Neural cell (in vitro differentiated cells): ENCODE measurements around the gene SPTB. TPM values are rescaled to one million over a fixed set of nuclear protein-coding genes. Genes with fewer than 3 reads are reported as not detected.
A peak's percentile ranks its signal among the peaks of the same experiment; 100 is the strongest.

ENCODE experiments used
- H2AFZ ChIP-seq: fragments of 200-600, 300-800 bp; sonication (generic), shearing (Covaris generic); 2 replicates; pipeline ENCODE4 v1.6.0; 2014; ENCODE audit warnings: low read depth, mild to moderate bottlenecking, antibody characterized with exemption, low read length, moderate library complexity
- H3F3A ChIP-seq: fragments of 200-600 bp; shearing (Covaris generic); 2 replicates; pipeline ENCODE4 v1.6.1; 2016; ENCODE audit warnings: mild to moderate bottlenecking, moderate library complexity, mixed read lengths, antibody characterized with exemption, low read length; ENCODE audit not compliant: insufficient read depth, poor library complexity, severe bottlenecking
- H3K27ac ChIP-seq: fragments of 200-600, 300-800 bp; sonication (generic), shearing (Covaris generic); 2 replicates; pipeline ENCODE4 v1.5.1; 2014; ENCODE audit warnings: mild to moderate bottlenecking, low read length, moderate library complexity
- H3K27me3 ChIP-seq: fragments of 300-800, 200-600 bp; sonication (generic), shearing (Covaris generic); 2 replicates; pipeline ENCODE4 v1.6.0; 2014; ENCODE audit warnings: mild to moderate bottlenecking, low read depth, low read length, moderate library complexity; ENCODE audit not compliant: insufficient read depth
- H3K36me3 ChIP-seq: fragments of 300-800, 200-600 bp; sonication (generic), shearing (Covaris generic); 2 replicates; pipeline ENCODE4 v1.5.1; 2014; ENCODE audit warnings: mild to moderate bottlenecking, antibody characterized with exemption, low read length, moderate library complexity; ENCODE audit not compliant: insufficient read depth
- H3K4me2 ChIP-seq: fragments of 300-800, 200-600 bp; sonication (generic), shearing (Covaris generic); 2 replicates; pipeline ENCODE4 v1.6.0; 2014; ENCODE audit warnings: mild to moderate bottlenecking, low read length
- H3K4me3 ChIP-seq: fragments of 300-800, 200-600 bp; sonication (generic), shearing (Covaris generic); 2 replicates; pipeline ENCODE4 v1.5.1; 2014; ENCODE audit warnings: mild to moderate bottlenecking, low read length, moderate library complexity
- H3K79me2 ChIP-seq: fragments of 200-600 bp; shearing (Covaris generic); replicated peaks from 2 replicates; pipeline ENCODE4 v1.6.0; 2014; ENCODE audit warnings: mild to moderate bottlenecking, low read length, moderate library complexity; ENCODE audit not compliant: insufficient read depth
- H3K9ac ChIP-seq: fragments of 300-800, 200-600 bp; sonication (generic), shearing (Covaris generic); 2 replicates; pipeline ENCODE4 v1.6.1; 2016; ENCODE audit warnings: mild to moderate bottlenecking, low read length, mixed read lengths
- H3K9me2 ChIP-seq: fragments of 200-600 bp; shearing (Covaris generic); 2 replicates; pipeline ENCODE4 v1.6.1; 2016; ENCODE audit warnings: mild to moderate bottlenecking, low read length, mixed read lengths; ENCODE audit not compliant: insufficient read depth
- H3K9me3 ChIP-seq: fragments of 200-600, 300-800 bp; sonication (generic), shearing (Covaris generic); 2 replicates; pipeline ENCODE4 v1.6.1; 2016; ENCODE audit warnings: mild to moderate bottlenecking, mixed run types, low read length, moderate library complexity, mixed read lengths
- H4K20me1 ChIP-seq: fragments of 200-600 bp; shearing (Covaris generic); 2 replicates; pipeline ENCODE4 v1.6.1; 2016; ENCODE audit warnings: mild to moderate bottlenecking, mixed run types; ENCODE audit not compliant: insufficient read depth
- EP300 ChIP-seq: fragments of 450-650 bp; conservative IDR thresholded peaks from 2 replicates; pipeline ENCODE4 v1.6.1; 2014; ENCODE audit warnings: antibody characterized with exemption, mild to moderate bottlenecking, moderate library complexity; ENCODE audit not compliant: poor library complexity, severe bottlenecking
- EZH2 ChIP-seq: fragments of 200-600, 300-800 bp; shearing (Covaris generic), sonication (generic); IDR thresholded peaks from 2 replicates; pipeline ENCODE4 v1.6.1; 2014; ENCODE audit warnings: antibody characterized with exemption, low read length, borderline replicate concordance, mild to moderate bottlenecking; ENCODE audit not compliant: insufficient read depth, poor library complexity, severe bottlenecking
- MXI1 ChIP-seq: fragments of 450-650 bp; conservative IDR thresholded peaks from 2 replicates; pipeline ENCODE4 v1.6.1; 2014; ENCODE audit warnings: antibody characterized with exemption, mild to moderate bottlenecking; ENCODE audit not compliant: poor library complexity, severe bottlenecking
- POLR2AphosphoS5 ChIP-seq: IDR thresholded peaks from 2 replicates; pipeline ENCODE4 v1.6.1; 2012
- RAD21 ChIP-seq: fragments of 450-650 bp; conservative IDR thresholded peaks from 2 replicates; pipeline ENCODE4 v1.6.1; 2014; ENCODE audit warnings: antibody characterized with exemption, mild to moderate bottlenecking, moderate library complexity
- SMC3 ChIP-seq: fragments of 450-650 bp; conservative IDR thresholded peaks from 2 replicates; pipeline ENCODE4 v1.6.1; 2014; ENCODE audit warnings: antibody characterized with exemption, mild to moderate bottlenecking, moderate library complexity; ENCODE audit not compliant: poor library complexity
- TAF1 ChIP-seq: IDR thresholded peaks from 2 replicates; pipeline ENCODE4 v1.6.1; 2012; ENCODE audit warnings: low read depth
- polyA plus RNA-seq: library from polyadenylated mRNA; depleted of rRNA; stranded (reverse); fragments of >200 nt; gene quantifications from 2 replicates; pipeline ENCODE4 v1.2.3, GENCODE V29; 2014
- TF ChIP-seq, protein P1 (sequence below): fragments of 450-650 bp; IDR thresholded peaks from 2 replicates; pipeline ENCODE4 v1.5.1; 2014; ENCODE audit warnings: antibody characterized with exemption, mild to moderate bottlenecking, moderate library complexity; ENCODE audit not compliant: poor library complexity, severe bottlenecking
- TF ChIP-seq, protein P2 (sequence below): IDR thresholded peaks from 2 replicates; pipeline ENCODE4 v1.6.1; 2012; ENCODE audit warnings: borderline replicate concordance

SPTB gene
- polyA plus RNA-seq, 1 donor from 2014 or later: 1.9 TPM

DNA sequence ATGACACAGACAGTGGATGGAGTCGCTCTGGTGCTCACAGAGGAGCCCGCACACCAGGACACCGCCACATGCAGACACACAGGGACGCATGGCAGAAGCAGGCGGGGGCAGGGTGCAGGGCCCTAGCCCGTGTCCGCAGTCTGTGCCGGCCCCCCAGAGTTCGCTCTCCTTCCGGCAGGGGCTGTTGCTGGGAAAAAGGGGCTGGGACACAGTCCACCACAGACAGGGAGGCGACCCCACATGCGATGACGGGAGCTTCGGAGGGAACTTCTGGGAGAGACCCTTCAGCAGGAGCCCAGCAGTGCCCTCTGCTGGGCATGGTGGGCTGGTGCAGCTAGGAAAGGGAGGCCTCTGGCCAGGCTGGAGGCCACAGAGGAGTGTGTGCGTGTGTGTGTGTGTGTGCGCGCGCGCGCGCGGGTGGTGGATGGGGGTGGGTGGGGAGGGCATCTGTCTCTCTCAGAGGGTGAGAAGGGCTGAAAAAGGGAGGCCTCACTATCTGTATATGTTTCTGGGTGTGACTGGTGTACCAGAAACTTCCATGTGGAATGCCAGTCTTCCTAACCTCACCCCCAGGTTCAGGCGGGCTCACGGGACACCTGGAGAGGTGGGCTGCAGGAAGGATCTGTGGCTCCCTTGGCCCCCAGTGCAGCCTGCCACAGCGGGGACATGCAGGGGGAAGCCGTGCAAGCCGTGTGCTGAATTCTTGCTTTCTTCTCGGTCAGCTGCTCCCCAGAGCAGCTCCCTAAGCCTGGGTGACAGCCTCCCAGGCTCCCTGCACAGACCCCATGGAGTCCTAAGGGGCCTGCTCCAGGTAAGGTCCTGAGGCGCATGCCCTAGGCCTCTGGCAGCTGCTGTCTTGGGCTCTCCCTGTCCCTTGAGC lies 114.8 kb downstream of the SPTB start:
- H3F3A ChIP-seq: no peaks in the 10 kb centered on the region
- TF ChIP-seq RAD21 (peak; percentile 77), EZH2 (no peak), SMC3 (peak; percentile 84)
- TF ChIP-seq, protein P1, sequence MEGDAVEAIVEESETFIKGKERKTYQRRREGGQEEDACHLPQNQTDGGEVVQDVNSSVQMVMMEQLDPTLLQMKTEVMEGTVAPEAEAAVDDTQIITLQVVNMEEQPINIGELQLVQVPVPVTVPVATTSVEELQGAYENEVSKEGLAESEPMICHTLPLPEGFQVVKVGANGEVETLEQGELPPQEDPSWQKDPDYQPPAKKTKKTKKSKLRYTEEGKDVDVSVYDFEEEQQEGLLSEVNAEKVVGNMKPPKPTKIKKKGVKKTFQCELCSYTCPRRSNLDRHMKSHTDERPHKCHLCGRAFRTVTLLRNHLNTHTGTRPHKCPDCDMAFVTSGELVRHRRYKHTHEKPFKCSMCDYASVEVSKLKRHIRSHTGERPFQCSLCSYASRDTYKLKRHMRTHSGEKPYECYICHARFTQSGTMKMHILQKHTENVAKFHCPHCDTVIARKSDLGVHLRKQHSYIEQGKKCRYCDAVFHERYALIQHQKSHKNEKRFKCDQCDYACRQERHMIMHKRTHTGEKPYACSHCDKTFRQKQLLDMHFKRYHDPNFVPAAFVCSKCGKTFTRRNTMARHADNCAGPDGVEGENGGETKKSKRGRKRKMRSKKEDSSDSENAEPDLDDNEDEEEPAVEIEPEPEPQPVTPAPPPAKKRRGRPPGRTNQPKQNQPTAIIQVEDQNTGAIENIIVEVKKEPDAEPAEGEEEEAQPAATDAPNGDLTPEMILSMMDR: peak; percentile 79
- H3K79me2 ChIP-seq: no peaks in the 10 kb centered on the region
- H3K27ac ChIP-seq: no peak overlapping the region
- H3K36me3 ChIP-seq: no peaks in the 10 kb centered on the region
- no peak overlapping the region for H3K4me2 ChIP-seq
- no peaks in the 10 kb centered on the region for H3K9me3 ChIP-seq
- H2AFZ ChIP-seq: no peak overlapping the region
- H3K4me3 ChIP-seq: no peak overlapping the region
- H3K9ac ChIP-seq: no peak overlapping the region
- no peaks in the 10 kb centered on the region for H3K9me2 ChIP-seq
- no peaks in the 10 kb centered on the region for H4K20me1 ChIP-seq
- H3K27me3 ChIP-seq: no peaks in the 10 kb centered on the region

DNA sequence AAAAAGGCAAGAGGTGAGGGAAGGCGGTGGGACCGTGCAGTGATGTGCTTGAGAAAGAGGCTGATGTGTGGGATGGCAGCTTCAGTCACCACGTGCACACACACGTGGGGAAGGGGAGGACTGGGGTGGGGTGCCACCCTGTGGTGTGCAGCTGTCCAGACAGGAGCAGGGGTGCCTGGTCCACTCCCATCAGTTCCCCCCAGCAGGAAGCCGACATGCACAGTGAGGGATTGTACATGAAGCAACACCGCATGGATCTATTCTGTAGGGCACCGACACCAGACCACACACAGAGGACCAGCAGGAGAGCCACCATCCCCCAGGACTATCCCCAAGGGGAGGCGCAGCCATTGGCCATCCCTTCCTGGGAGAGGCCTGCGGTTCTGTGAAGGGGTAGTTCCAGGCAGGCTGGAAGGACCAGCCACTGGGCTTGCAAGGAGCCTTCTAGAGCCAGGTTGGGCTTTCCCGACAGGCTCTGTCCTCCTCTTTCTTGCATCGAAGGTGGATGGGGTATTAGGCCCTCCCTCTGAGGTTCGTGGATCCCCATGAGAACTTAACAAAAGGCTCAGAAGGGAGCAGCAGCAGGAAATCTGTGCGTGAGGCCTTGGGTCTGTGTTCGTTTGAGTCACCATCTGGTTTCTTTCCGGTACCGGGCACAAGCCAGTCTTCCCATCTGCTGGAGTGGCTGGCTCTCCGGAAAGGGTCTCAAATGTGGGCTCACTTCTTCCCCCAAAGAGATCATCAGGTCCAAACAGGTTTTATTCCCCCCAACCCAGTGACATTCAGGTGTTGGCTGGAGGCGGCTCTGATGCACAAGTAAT lies 115.7 kb downstream of the SPTB start:
- Histone ChIP-seq H3K27me3 (no peaks in the 10 kb centered on the region), H3K4me2 (no peak overlapping the region), H2AFZ (no peak overlapping the region), H3K79me2 (no peaks in the 10 kb centered on the region), H3K36me3 (no peaks in the 10 kb centered on the region), H3K9me2 (no peaks in the 10 kb centered on the region), H3K27ac (no peak overlapping the region), H3K4me3 (no peak overlapping the region), H4K20me1 (no peaks in the 10 kb centered on the region), H3K9ac (no peak overlapping the region), H3K9me3 (no peaks in the 10 kb centered on the region), H3F3A (no peaks in the 10 kb centered on the region)
- TF ChIP-seq RAD21 (no peak), EZH2 (no peak), EP300 (no peak), TAF1 (no peak), MXI1 (no peak), POLR2AphosphoS5 (no peak), SMC3 (no peak)
- TF ChIP-seq, protein P2, sequence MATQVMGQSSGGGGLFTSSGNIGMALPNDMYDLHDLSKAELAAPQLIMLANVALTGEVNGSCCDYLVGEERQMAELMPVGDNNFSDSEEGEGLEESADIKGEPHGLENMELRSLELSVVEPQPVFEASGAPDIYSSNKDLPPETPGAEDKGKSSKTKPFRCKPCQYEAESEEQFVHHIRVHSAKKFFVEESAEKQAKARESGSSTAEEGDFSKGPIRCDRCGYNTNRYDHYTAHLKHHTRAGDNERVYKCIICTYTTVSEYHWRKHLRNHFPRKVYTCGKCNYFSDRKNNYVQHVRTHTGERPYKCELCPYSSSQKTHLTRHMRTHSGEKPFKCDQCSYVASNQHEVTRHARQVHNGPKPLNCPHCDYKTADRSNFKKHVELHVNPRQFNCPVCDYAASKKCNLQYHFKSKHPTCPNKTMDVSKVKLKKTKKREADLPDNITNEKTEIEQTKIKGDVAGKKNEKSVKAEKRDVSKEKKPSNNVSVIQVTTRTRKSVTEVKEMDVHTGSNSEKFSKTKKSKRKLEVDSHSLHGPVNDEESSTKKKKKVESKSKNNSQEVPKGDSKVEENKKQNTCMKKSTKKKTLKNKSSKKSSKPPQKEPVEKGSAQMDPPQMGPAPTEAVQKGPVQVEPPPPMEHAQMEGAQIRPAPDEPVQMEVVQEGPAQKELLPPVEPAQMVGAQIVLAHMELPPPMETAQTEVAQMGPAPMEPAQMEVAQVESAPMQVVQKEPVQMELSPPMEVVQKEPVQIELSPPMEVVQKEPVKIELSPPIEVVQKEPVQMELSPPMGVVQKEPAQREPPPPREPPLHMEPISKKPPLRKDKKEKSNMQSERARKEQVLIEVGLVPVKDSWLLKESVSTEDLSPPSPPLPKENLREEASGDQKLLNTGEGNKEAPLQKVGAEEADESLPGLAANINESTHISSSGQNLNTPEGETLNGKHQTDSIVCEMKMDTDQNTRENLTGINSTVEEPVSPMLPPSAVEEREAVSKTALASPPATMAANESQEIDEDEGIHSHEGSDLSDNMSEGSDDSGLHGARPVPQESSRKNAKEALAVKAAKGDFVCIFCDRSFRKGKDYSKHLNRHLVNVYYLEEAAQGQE: no peak
- TF ChIP-seq, protein P1: no peak
